Heart right ventricle (tissue), 16 donors: ENCODE measurements around the gene CYB561. TPM values are rescaled to one million over a fixed set of nuclear protein-coding genes. Genes with fewer than 3 reads are reported as not detected.

Source experiments
- ATAC-seq, 8 donors: fragments of 200-7000 bp; cut with Tn5 transposase; one replicate each; pipeline ENCODE4 v1.9.1; 2020; ENCODE audit warnings: mild to moderate bottlenecking in 8 of 8, moderate library complexity in 8 of 8, moderate number of reproducible peaks in 1 of 8
- DNase-seq, 2 donors: peaks; one replicate each; pipeline ENCODE4 v3.0.0-alpha.2; 2020
- H3K27ac ChIP-seq, 10 donors: fragments of 200-600 bp; sonication (generic) in 2 of 10; one replicate each; pipeline versions ENCODE4 v1.5.0 to v1.8.0; 2020 to 2022; ENCODE audit warnings: mild to moderate bottlenecking in 3 of 10
- H3K27me3 ChIP-seq, 7 donors: fragments of 200-600 bp; one replicate each; pipeline ENCODE4 v1.8.0; 2021 to 2022; ENCODE audit warnings: mild to moderate bottlenecking in 2 of 7
- H3K36me3 ChIP-seq, 9 donors: fragments of 200-600 bp; sonication (generic) in 1 of 9; one replicate each; pipeline versions ENCODE4 v1.5.0 to v1.8.0; 2020 to 2022; ENCODE audit warnings: mild to moderate bottlenecking in 2 of 9
- H3K4me1 ChIP-seq, 9 donors: fragments of 200-600 bp; sonication (generic) in 1 of 9; one replicate each; pipeline versions ENCODE4 v1.5.0 to v1.8.0; 2020 to 2022; ENCODE audit warnings: mild to moderate bottlenecking in 4 of 9
- H3K4me3 ChIP-seq, 10 donors: fragments of 200-600 bp; sonication (generic) in 2 of 10; one replicate each; pipeline versions ENCODE4 v1.5.0 to v1.8.0; 2020 to 2022; ENCODE audit warnings: mild to moderate bottlenecking in 7 of 10, moderate library complexity in 2 of 10
- H3K9me3 ChIP-seq, 11 donors: fragments of 200-600 bp in 10 of 11; sonication (generic) in 2 of 11; one replicate each; pipeline versions ENCODE4 v1.5.0 to v1.8.0; 2013 to 2022; ENCODE audit warnings: mild to moderate bottlenecking in 2 of 11, control low read depth in 1 of 11, moderate library complexity in 1 of 11
- WGBS, 2 donors: extraction: QIAGEN DNeasy Blood & Tissue Kit; methylation state at CpG; one replicate each; pipeline ENCODE4 v1.1.7; 2013; ENCODE audit warnings: inconsistent platforms in 1 of 2; 5-methylcytosine and 5-hydroxymethylcytosine counted together
- intact Hi-C, 10 donors: fragments of 100-400 bp; cut with DNase I; formaldehyde crosslinking; loops; one replicate each; pipeline versions ENCODE4 v1.11.1 to v1.14.2; 2022
- polyA plus RNA-seq, 2 donors: library from polyadenylated mRNA; stranded (reverse); fragments of 200-250 nt; gene quantifications; one replicate each; pipeline ENCODE4 v1.2.3, GENCODE V29; 2013
- total RNA-seq, 10 donors: library from RNA; stranded (reverse); fragmentation: NEBNext Ultra II Directional in 3 of 10; extraction: Animal tissue kit (Norgen Biotek cat#: 25700) in 3 of 10; gene quantifications; one replicate each; pipeline versions ENCODE4 v1.2.1 to v1.2.4, GENCODE V29; 2021 to 2023
- TF ChIP-seq, protein P1 (sequence below), 9 donors: fragments of 200-600 bp; sonication (generic) in 2 of 9; IDR thresholded peaks; one replicate each; pipeline versions ENCODE4 v1.5.0 to v1.8.0; 2021 to 2022; ENCODE audit warnings: antibody characterized with exemption in 9 of 9, mild to moderate bottlenecking in 5 of 9, moderate library complexity in 1 of 9
- donor health status: Arrhythmogenic right ventricular cardiomyopathy.
- donor health status: ischemic (EF 13 %, LVEDD 7.1; RV severe dilation, severe dysfunction).
- donor health status: healthy with polysubstance abuse.
- donor health status: DM: no; HTN: yes; CAD: no.
- donor health status: DM: no; HTN: no; CAD: no.
- donor health status: ischemic (EF 25% LVEDD 6.9; RV normal size, moderate dysfunction).
- donor health status: ischemic (EF 25% LVEDD 5.7; RV mildly dilated, moderate dysfunction).
- donor health status: healthy.
- donor health status: DM: yes; HTN: yes; CAD: no.
- donor health status: Ischemic cardiomyopathy.
- donor health status: ischemic (EF 35%, LVEDD 5.7; RV mildly dilated, moderate dysfunction).
- donor health status: nonischemic (EF 11% LVEDD 7.7; RV severe dilation, severe dysfunction).
- donor health status: DM: yes; HTN: yes; CAD: no.
- donor health status: PGD.
- donor health status: ischemic (EF 29% LVEDD 5.4; RV normal size, mild dysfunction).
- donor health status: nonischemic (EF 23%, LVEDD 6.1; RV moderate dilation, normal function).

CYB561 gene
- total and polyA plus RNA-seq, 12 donors: 5.5 to 22.8 (median 8.5) TPM

DNA sequence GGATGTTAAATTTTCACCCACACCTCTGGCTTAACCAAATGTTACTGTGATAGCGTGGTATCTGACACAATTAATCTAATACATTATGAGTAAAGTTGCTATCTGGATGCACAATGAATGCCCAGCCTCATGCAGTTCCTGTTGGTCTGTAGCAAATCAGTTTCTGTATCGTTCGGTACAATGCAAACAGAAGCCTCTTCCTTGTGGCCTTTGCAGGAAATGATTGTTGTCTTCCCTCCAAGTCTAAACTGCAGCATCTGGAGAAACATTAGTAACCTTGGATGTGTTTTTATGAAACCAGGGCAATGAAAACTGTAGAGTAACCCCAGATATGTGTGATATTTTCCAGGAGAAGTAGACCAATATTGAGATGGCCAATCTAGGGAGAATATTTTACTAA, 46.8 kb downstream of the CYB561 start:
- Histone ChIP-seq H3K4me1 (peaks cover 0 to 47% (median 8%) of the 10 kb centered on the region in 9 donors), H3K27ac (peak overlapping the region in 9 of 10 donors; percentile 41 to 78 (median 58)), H3K4me3 (no peak overlapping the region), H3K36me3 (peaks cover 0 to 38% (median 0%) of the 10 kb centered on the region in 9 donors), H3K27me3 (no peaks in the 10 kb centered on the region), H3K9me3 (no peaks in the 10 kb centered on the region)
- intact Hi-C loops: no loop called here
- ATAC-seq (peak in 6 of 8 donors; percentile 38 to 57 (median 50)), DNase-seq (no peak)
- TF ChIP-seq, protein P1, sequence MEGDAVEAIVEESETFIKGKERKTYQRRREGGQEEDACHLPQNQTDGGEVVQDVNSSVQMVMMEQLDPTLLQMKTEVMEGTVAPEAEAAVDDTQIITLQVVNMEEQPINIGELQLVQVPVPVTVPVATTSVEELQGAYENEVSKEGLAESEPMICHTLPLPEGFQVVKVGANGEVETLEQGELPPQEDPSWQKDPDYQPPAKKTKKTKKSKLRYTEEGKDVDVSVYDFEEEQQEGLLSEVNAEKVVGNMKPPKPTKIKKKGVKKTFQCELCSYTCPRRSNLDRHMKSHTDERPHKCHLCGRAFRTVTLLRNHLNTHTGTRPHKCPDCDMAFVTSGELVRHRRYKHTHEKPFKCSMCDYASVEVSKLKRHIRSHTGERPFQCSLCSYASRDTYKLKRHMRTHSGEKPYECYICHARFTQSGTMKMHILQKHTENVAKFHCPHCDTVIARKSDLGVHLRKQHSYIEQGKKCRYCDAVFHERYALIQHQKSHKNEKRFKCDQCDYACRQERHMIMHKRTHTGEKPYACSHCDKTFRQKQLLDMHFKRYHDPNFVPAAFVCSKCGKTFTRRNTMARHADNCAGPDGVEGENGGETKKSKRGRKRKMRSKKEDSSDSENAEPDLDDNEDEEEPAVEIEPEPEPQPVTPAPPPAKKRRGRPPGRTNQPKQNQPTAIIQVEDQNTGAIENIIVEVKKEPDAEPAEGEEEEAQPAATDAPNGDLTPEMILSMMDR (IDR thresholded peaks at IDR 0.05): no peak
- WGBS, 2 donors: 37 to 62% methylated on average over 3 of the region's 3 CpGs

DNA sequence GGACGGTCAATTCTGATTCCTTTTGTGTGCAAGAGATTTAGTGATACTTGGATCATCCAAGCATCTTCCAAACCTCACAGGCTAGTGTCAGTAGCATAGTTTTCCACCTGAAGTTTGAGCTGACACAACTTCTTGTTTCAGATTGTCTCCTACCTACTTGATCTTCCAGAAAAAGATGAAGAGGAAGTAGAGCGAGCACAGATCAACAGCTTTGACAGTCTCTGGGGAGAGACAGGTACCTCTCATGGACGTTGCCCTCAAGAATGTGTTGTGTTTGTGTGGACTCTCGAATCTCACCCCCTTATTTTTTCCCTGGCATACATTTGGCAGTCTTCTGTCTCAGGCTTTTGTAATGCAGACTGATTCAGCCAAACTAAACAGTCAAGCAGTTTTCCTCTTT, 47.4 kb downstream of the CYB561 start:
- intact Hi-C loops: no loop called here
- 66 to 70% methylated on average over 4 of the region's 4 CpGs for WGBS, 2 donors

DNA sequence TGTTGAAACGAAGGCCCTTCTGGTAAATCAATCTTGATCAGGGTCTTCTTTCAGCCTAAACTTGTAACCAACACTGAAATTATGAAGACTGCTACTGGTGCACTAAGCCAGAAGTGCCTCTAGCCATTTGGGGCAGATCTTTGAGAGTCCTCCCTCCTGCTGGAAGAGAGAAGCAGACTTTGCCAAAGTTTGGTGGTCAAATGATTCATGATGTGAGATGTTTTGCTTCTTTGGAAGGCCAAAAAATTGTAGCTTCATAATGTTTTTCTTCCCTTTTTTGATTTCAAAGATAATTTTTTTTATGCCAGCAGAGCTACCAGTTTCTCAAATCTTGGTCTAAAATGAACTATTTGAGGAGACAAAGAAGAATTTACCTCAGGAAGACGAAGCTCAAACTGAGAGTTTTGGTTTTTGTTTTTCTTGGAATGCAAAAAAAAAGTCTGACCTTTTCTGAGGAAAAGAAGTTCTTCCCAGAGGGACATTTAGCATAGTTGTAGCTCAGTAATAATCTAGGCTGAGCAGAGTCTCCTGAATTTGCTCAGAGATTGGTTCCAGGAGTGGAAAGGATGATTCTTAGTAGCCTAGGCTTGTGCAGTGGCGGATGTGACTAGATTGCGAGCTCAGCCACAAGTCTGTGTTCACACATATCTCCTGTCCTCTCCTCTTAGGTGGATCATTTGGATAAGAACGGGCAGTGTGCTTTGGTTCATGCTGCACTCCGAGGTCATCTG, 50.9 kb downstream of the CYB561 start:
- ATAC-seq (peak; percentile 52 to 79 (median 71)), DNase-seq (peak in 1 of 2 donors; percentile 27)
- Histone ChIP-seq H3K4me3 (no peak overlapping the region), H3K9me3 (no peaks in the 10 kb centered on the region), H3K4me1 (peaks cover 0 to 39% (median 8%) of the 10 kb centered on the region in 9 donors), H3K36me3 (peaks cover 0 to 38% (median 6%) of the 10 kb centered on the region in 9 donors), H3K27me3 (no peaks in the 10 kb centered on the region), H3K27ac (peak overlapping the region in 8 of 10 donors; percentile 1 to 66 (median 56))
- intact Hi-C loops: loop anchor here in 1 of 10 donors (2.0 kb wide), 1 partner anchor 44 kb away; no protein-coding TSS in a partner anchor
- TF ChIP-seq, protein P1 (IDR thresholded peaks at IDR 0.05): no peak
- WGBS, 2 donors: 67 to 70% methylated on average over 6 of the region's 6 CpGs

More for the DNA sequence above, 47.4 kb downstream of the CYB561 start:
- no peaks in the 10 kb centered on the region for H3K9me3 ChIP-seq
- H3K4me3 ChIP-seq: no peak overlapping the region
- H3K27me3 ChIP-seq: no peaks in the 10 kb centered on the region
- H3K27ac ChIP-seq: peak overlapping the region in 8 of 10 donors; percentile 43 to 78 (median 58)
- H3K4me1 ChIP-seq: peaks cover 0 to 48% (median 8%) of the 10 kb centered on the region in 9 donors
- no peak for ATAC-seq
- peaks cover 0 to 38% (median 0%) of the 10 kb centered on the region in 9 donors for H3K36me3 ChIP-seq
- no peak for DNase-seq
- TF ChIP-seq, protein P1 (IDR thresholded peaks at IDR 0.05): no peak

DNA sequence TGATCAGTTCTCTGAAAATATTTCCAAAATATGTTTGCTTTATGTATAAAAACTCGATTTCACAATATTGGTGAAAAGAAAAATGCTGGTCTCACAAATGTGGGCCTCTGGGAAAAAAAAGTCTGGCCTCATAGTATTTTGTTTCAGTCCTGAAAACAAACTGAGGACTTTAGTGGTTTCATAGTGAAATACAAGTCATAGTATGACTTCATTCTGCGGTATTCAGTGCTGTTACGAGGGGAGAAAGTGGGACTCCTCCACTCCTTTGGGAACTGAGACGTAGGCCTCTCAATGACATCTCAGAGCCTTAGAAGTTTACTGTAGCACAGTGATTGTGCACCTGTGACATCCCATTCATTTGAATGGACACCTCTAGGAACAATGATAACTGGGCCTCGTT, 56.0 kb downstream of the CYB561 start:
- no peaks in the 10 kb centered on the region for H3K27me3 ChIP-seq
- no peak overlapping the region for H3K4me3 ChIP-seq
- TF ChIP-seq, protein P1 (IDR thresholded peaks at IDR 0.05): no peak
- no peak for DNase-seq
- intact Hi-C loops: no loop called here
- ATAC-seq: no peak
- peaks cover 0 to 32% (median 21%) of the 10 kb centered on the region in 9 donors for H3K36me3 ChIP-seq
- 94 to 98% methylated on average over 5 of the region's 5 CpGs for whole genome bisulfite sequencing, 2 donors
- peaks cover 0 to 9% (median 0%) of the 10 kb centered on the region in 9 donors for H3K4me1 ChIP-seq
- H3K9me3 ChIP-seq: no peaks in the 10 kb centered on the region
- H3K27ac ChIP-seq: no peak overlapping the region
